GM12878 (cell line): ENCODE data around the gene NEK1. TPM values are rescaled to one million over a fixed set of nuclear protein-coding genes. Genes with fewer than 3 reads are reported as not detected.

ENCODE experiments used
- ATAC-seq: fragments of 200-7000 bp; cut with Tn5 transposase; 3 replicates; pipeline ENCODE4 v1.9.1; 2020; ENCODE audit warnings: mild to moderate bottlenecking, moderate library complexity
- BruUV-seq: library from RNA; stranded (reverse); fragments of 400-500 nt; replicated peaks from 2 replicates; lab custom pipeline; 2021; lab: Mats Ljungman, UMichigan
- CTCF ChIA-PET: fragments of 300-600 bp; sonication (Branson Sonifier 250); formaldehyde crosslinking; extraction: SDS; loops from one replicate; lab custom pipeline; 2021; ENCODE audit warnings: inconsistent platforms; lab: Yijun Ruan, JAX
- POLR2A ChIA-PET: fragments of 350-600 bp; formaldehyde crosslinking; extraction: SDS; loops from one replicate; lab custom pipeline; 2021; ENCODE audit warnings: inconsistent platforms; lab: Charles Lee
- RAD21 ChIA-PET: fragments of 300-600 bp; sonication (Branson Sonifier 250); formaldehyde crosslinking; loops from one replicate; lab custom pipeline; 2023; ENCODE audit warnings: antibody characterized with exemption; ENCODE audit not compliant: unreplicated experiment; lab: Charles Lee
- SMC1A ChIA-PET: fragments of 300-600 bp; sonication (Branson Sonifier 250); formaldehyde crosslinking; loops from one replicate; lab custom pipeline; 2023; ENCODE audit not compliant: unreplicated experiment, uncharacterized antibody; lab: Charles Lee
- DNase-seq: peaks from one replicate; pipeline ENCODE4 v3.0.0-alpha.2; 2011; ENCODE audit warnings: low read depth, low spot score
- FAIRE-seq: peaks from 3 replicates; lab custom pipeline; 2011; peaks lifted over from hg19 to GRCh38; lab: Jason Lieb, UNC
- H2AFZ ChIP-seq: 2 replicates; pipeline ENCODE4 v1.6.0; 2011; ENCODE audit warnings: low read depth, low read length, control low read depth; ENCODE audit not compliant: control insufficient read depth
- H3K27ac ChIP-seq: 2 replicates; pipeline ENCODE4 v1.5.1; 2011; ENCODE audit warnings: control low read depth; ENCODE audit not compliant: control insufficient read depth, insufficient read depth
- H3K27me3 ChIP-seq, 2 experiments: replicated peaks in 1 of 2; 2 replicates each; pipeline versions ENCODE4 v1.6.0 to v1.6.1; 2011; ENCODE audit warnings: low read length in 1 of 2; ENCODE audit not compliant: control insufficient read depth in 2 of 2, insufficient read depth in 2 of 2
- H3K36me3 ChIP-seq, 2 experiments: 2 replicates each; pipeline ENCODE4 v1.5.1; 2011; ENCODE audit warnings: low read length in 1 of 2; ENCODE audit not compliant: control insufficient read depth in 2 of 2, insufficient read depth in 2 of 2
- H3K4me1 ChIP-seq: 2 replicates; pipeline ENCODE4 v1.6.1; 2011; ENCODE audit warnings: mild to moderate bottlenecking, low read length, moderate library complexity, mixed read lengths; ENCODE audit not compliant: control insufficient read depth, insufficient read depth
- H3K4me2 ChIP-seq: 2 replicates; pipeline ENCODE4 v1.6.0; 2011; ENCODE audit warnings: control low read depth; ENCODE audit not compliant: control insufficient read depth, insufficient read depth
- H3K4me3 ChIP-seq: fragments of 200-600 bp; sonication (generic); 2 replicates; pipeline ENCODE4 v1.5.1; 2016
- H3K79me2 ChIP-seq: 2 replicates; pipeline ENCODE4 v1.6.0; 2011; ENCODE audit warnings: low read length; ENCODE audit not compliant: control insufficient read depth, insufficient read depth
- H3K9ac ChIP-seq: 2 replicates; pipeline ENCODE4 v1.8.0; 2011; ENCODE audit warnings: low read length, control low read depth, mixed read lengths; ENCODE audit not compliant: control insufficient read depth, insufficient read depth
- H3K9me3 ChIP-seq: replicated peaks from 3 replicates; pipeline ENCODE4 v1.5.1; 2011; ENCODE audit warnings: mild to moderate bottlenecking, low read length; ENCODE audit not compliant: control insufficient read depth, insufficient read depth
- H4K20me1 ChIP-seq: 2 replicates; pipeline ENCODE4 v1.6.0; 2011; ENCODE audit not compliant: control insufficient read depth, insufficient read depth
- CBFB ChIP-seq: IDR thresholded peaks from 2 replicates; pipeline ENCODE4 v1.6.1; 2016; ENCODE audit warnings: antibody characterized with exemption, low read depth
- EGR1 ChIP-seq, 2 experiments: IDR thresholded peaks; 1 replicate in 1 of 2; 2 replicates in 1 of 2; pipeline ENCODE4 v1.6.1; 2011 to 2012; ENCODE audit warnings: low read depth in 2 of 2, low read length in 2 of 2, borderline replicate concordance in 1 of 2, mild to moderate bottlenecking in 1 of 2, moderate library complexity in 1 of 2
- GABPA ChIP-seq: IDR thresholded peaks from 2 replicates; pipeline ENCODE4 v1.6.1; 2014; ENCODE audit warnings: antibody characterized with exemption, low read depth, mild to moderate bottlenecking, inconsistent platforms
- KDM1A ChIP-seq: fragments of 200-600 bp; sonication (generic); IDR thresholded peaks from 2 replicates; pipeline ENCODE4 v1.6.1; 2016; ENCODE audit warnings: borderline replicate concordance
- MEF2B ChIP-seq: fragments of 450-650 bp; IDR thresholded peaks from 2 replicates; pipeline ENCODE4 v1.6.1; 2018; ENCODE audit warnings: mild to moderate bottlenecking, moderate library complexity; ENCODE audit not compliant: partially characterized antibody, poor library complexity, severe bottlenecking
- MTA3 ChIP-seq: IDR thresholded peaks from 2 replicates; pipeline ENCODE4 v1.6.1; 2012; ENCODE audit warnings: low read length, inconsistent platforms, borderline replicate concordance
- PML ChIP-seq: IDR thresholded peaks from 2 replicates; pipeline ENCODE4 v1.6.1; 2012; ENCODE audit warnings: low read length, inconsistent platforms
- POLR2A ChIP-seq: IDR thresholded peaks from 2 replicates; pipeline ENCODE4 v1.6.1; 2011; ENCODE audit warnings: low read depth, mild to moderate bottlenecking, low read length
- SP1 ChIP-seq: IDR thresholded peaks from one replicate; pipeline ENCODE4 v1.6.1; 2011; ENCODE audit warnings: low read depth, low read length
- SREBF2 ChIP-seq: IDR thresholded peaks from 2 replicates; pipeline ENCODE4 v1.6.1; 2012; ENCODE audit warnings: mild to moderate bottlenecking, low read length
- TCF3 ChIP-seq: IDR thresholded peaks from 2 replicates; pipeline ENCODE4 v1.6.1; 2012; ENCODE audit warnings: low read depth, mild to moderate bottlenecking, low read length, borderline replicate concordance; ENCODE audit not compliant: insufficient read depth
- ZNF24 ChIP-seq: fragments of 450-650 bp; IDR thresholded peaks from 2 replicates; pipeline ENCODE4 v1.6.1; 2017; ENCODE audit warnings: antibody characterized with exemption, mild to moderate bottlenecking
- WGBS: methylation state at CpG from one replicate; pipeline ENCODE4 v1.1.6; 2016; ENCODE audit warnings: low lambda C conversion rate; ENCODE audit not compliant: insufficient replicate concordance, insufficient coverage; ENCODE audit errors: missing lambda C conversion rate; 5-methylcytosine and 5-hydroxymethylcytosine counted together
- in situ Hi-C: fragments of 300-500 bp; cut with MboI; formaldehyde crosslinking; loops from 9 replicates; pipeline ENCODE4 v1.14.3; 2018; ENCODE audit warnings: mixed read lengths
- intact Hi-C: fragments of 100-400 bp; cut with micrococcal nuclease; formaldehyde crosslinking; loops from one replicate; pipeline ENCODE4 v1.14.2; 2022; ENCODE audit not compliant: unreplicated experiment
- polyA plus RNA-seq, 11 experiments: library from polyadenylated mRNA; depleted of rRNA in 4 of 11; unstranded in 6 of 11; stranded (reverse) in 5 of 11; fragments of >200 nt; fragmentation: Nextera tagmentation in 4 of 11; fragmentation: Illumina TruSeq in 1 of 11; extraction: Ambion mirVana in 4 of 11; extraction: Trizol in 1 of 11; gene quantifications; 1 replicate in 1 of 11; 2 replicates in 10 of 11; pipeline versions ENCODE4 v1.2.1 to v1.2.3, GENCODE V29; 2011 to 2016; ENCODE audit warnings: inconsistent platforms in 2 of 11, missing spikeins in 2 of 11, low read depth in 1 of 11
- total RNA-seq, 4 experiments: library from RNA; depleted of rRNA in 3 of 4; stranded (reverse); fragments of >200 nt in 3 of 4; fragmentation: Illumina TruSeq in 1 of 4; extraction: Trizol in 1 of 4; gene quantifications; 2 replicates each; pipeline versions ENCODE4 v1.2.1 to v1.2.3, GENCODE V29; 2013 to 2021
- TF ChIP-seq, protein P1 (sequence below): IDR thresholded peaks from 2 replicates; pipeline ENCODE4 v1.6.1; 2012; ENCODE audit warnings: low read depth, low read length, improper control_type of control experiment
- TF ChIP-seq, protein P2 (sequence below): fragments of 450-650 bp; IDR thresholded peaks from 2 replicates; pipeline ENCODE4 v1.6.1; 2016; ENCODE audit warnings: mild to moderate bottlenecking
- TF ChIP-seq, protein P3 (sequence below): IDR thresholded peaks from 2 replicates; pipeline ENCODE4 v1.6.1; 2011; ENCODE audit warnings: borderline replicate concordance, low read depth, mild to moderate bottlenecking, moderate library complexity, mixed read lengths, low read length; ENCODE audit not compliant: insufficient read depth; ENCODE audit errors: extremely low read length

The NEK1 gene
- total and polyA plus RNA-seq, 10 of the 15 experiments (the other 5 are each of a cell fraction or from before 2014, with no cell fraction given) = 4.9 to 16.1 (median 7.5) TPM

DNA sequence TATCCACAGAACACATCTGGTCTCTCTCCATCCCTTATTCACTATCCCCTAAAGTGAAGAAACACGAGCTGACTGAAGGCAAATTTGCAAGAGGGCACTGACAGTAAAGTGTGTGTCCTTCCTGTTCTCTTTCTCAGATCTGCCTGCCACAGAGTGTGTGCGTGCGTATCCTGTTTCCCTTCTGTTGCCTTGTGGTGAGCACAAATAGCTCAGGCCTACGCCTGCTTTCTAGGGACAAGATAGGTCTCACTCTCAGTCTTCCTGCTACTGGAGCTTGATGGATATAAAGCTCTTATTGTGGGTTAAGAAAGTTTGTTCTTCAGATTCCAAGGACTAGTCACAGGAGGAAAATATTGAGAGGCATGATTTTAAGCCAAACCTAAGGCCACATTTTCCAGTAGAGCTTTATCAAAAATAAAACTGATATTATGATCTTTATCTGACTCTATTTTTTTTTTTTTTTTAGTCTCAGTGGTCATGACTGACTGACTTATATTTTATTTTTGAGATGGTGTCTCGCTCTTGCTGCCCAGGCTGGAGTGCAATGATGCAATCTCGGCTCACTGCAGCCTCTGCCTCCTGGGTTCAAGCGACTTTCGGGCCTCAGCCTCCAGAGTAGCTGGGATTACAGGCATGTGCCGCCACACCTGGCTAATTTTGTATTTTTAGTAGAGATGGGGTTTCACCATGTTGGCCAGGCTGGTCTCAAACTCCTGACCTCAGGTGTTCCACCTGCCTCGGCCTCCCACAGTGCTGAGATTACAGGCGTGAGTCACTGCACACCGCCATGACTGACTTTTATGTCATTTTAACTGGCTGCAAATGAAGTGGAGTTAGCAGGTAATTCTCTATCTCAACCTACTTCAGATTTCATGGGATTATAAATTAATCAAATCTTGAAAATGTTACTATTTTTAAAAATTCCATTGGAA lies 201.3 kb downstream of the NEK1 start:
- peak overlapping the region; percentile 38 for H3K9ac ChIP-seq
- SMC1A ChIA-PET = interaction anchor here (0.8 to 11.9 kb wide), 15 partner anchors 11 to 300 kb away, joined by 3 to 212 read pairs (median 4); no protein-coding TSS in a partner anchor
- no peaks in the 10 kb centered on the region; the same call in 2 of the 3 replicates for H3K9me3 ChIP-seq
- CTCF ChIA-PET = interaction anchor here (0.6 to 4.1 kb wide), 11 partner anchors 10 to 859 kb away, joined by 3 to 33 read pairs (median 3); no protein-coding TSS in a partner anchor
- H3K36me3 ChIP-seq = no peaks in the 10 kb centered on the region
- peaks cover 22% of the 10 kb centered on the region for H3K4me1 ChIP-seq
- 0 out of 2 replicates have a peak overlapping the region, but pooled peaks have one; percentile 46 for H3K4me3 ChIP-seq
- peak overlapping the region; percentile 17 for H3K4me2 ChIP-seq
- RAD21 ChIA-PET = interaction anchor here (0.6 to 6.1 kb wide), 18 partner anchors 10 to 401 kb away, joined by 3 to 112 read pairs (median 4); partner anchors contain the start of gene CBR4
- 34% methylated on average over 12 of the region's 12 CpGs for WGBS
- intact Hi-C loops = loop anchor here (2.0 kb wide), 1 partner anchor 140 kb away; the partner anchor contains the start of gene SH3RF1
- H4K20me1 ChIP-seq = no peaks in the 10 kb centered on the region
- FAIRE-seq = peak; percentile 96
- peak overlapping the region; percentile 44 for H2AFZ ChIP-seq
- peak overlapping the region; percentile 63 for H3K27ac ChIP-seq
- H3K79me2 ChIP-seq = no peaks in the 10 kb centered on the region
- ATAC-seq = peak; percentile 97
- in situ Hi-C loops = no loop called here
- POLR2A ChIA-PET = interaction anchor here (0.5 to 2.6 kb wide), 11 partner anchors 10 to 465 kb away, joined by 3 to 27 read pairs (median 4); partner anchors contain the start of gene CBR4
- peak; percentile 93 for DNase-seq
- TSS peak; percentile 89 for BruUV-seq
- no peaks in the 10 kb centered on the region for H3K27me3 ChIP-seq
- TF ChIP-seq TCF3 (peak; percentile 79; the same call in 1 of the 2 replicates), KDM1A (no peak), SREBF2 (no peak), POLR2A (peak; percentile 61), CBFB (peak; percentile 78), SP1 (peak; percentile 80), GABPA (peak; percentile 53; the same call in 1 of the 2 replicates), ZNF24 (0 out of 2 replicates have a peak, but pooled peaks have one; percentile 48), MTA3 (peak; percentile 70; the same call in 1 of the 2 replicates), EGR1 (IDR thresholded peaks at IDR 0.05; ENCODE audit: borderline replicate concordance in 1 of 2, low read depth in 2 of 2, low read length in 2 of 2) (peak in 1 of 2 experiments; percentile 34; a peak in 1 of 3 replicates), PML (peak; percentile 55; the same call in 1 of the 2 replicates), MEF2B (peak; percentile 72)
- TF ChIP-seq, protein P1, sequence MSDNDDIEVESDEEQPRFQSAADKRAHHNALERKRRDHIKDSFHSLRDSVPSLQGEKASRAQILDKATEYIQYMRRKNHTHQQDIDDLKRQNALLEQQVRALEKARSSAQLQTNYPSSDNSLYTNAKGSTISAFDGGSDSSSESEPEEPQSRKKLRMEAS = no peak
- TF ChIP-seq, protein P2, sequence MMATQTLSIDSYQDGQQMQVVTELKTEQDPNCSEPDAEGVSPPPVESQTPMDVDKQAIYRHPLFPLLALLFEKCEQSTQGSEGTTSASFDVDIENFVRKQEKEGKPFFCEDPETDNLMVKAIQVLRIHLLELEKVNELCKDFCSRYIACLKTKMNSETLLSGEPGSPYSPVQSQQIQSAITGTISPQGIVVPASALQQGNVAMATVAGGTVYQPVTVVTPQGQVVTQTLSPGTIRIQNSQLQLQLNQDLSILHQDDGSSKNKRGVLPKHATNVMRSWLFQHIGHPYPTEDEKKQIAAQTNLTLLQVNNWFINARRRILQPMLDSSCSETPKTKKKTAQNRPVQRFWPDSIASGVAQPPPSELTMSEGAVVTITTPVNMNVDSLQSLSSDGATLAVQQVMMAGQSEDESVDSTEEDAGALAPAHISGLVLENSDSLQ = 0 out of 2 replicates have a peak, but pooled peaks have one; percentile 18
- TF ChIP-seq, protein P3, sequence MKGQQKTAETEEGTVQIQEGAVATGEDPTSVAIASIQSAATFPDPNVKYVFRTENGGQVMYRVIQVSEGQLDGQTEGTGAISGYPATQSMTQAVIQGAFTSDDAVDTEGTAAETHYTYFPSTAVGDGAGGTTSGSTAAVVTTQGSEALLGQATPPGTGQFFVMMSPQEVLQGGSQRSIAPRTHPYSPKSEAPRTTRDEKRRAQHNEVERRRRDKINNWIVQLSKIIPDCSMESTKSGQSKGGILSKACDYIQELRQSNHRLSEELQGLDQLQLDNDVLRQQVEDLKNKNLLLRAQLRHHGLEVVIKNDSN = no peak
